ENCODE results near the gene EFS. TPM values are rescaled to one million over a fixed set of nuclear protein-coding genes. Genes with fewer than 3 reads are reported as not detected.

Gene EFS
- total and polyA plus RNA-seq, 2 of the 8 experiments (the other 6 are each of a cell fraction or from before 2014, with no cell fraction given) = 27.8 to 28.6 TPM

DNA sequence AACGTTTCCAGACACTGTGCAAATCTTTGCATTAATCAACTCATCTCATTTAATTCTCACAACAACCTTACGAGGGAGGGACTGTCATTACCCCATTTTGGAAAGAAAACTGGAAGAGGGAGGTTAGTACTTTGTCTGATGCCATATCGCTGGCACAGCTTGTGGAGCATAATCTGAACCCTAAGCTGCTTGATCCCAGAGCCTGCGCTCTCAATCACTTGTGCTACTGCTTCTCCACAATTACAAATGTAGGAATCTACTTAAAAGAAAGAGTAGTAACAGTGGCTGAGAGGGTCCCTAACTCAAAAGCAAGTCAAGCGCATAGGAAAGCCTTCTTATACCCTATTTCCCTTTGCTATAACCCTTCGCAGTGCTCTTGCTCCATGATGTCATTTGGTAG, 3.2 kb downstream of the EFS start:
- Histone ChIP-seq H2AFZ (ENCODE audit: low read length) (no peak overlapping the region), H4K5ac (ENCODE audit: insufficient read length, low read depth, low read length) (no peak overlapping the region), H4K8ac (ENCODE audit: extremely low read depth, insufficient read depth, low read length) (no peak overlapping the region), H2BK5ac (ENCODE audit: low read depth, low read length) (no peak overlapping the region), H3K36me3 (ENCODE audit: control insufficient read depth in 2 of 4, insufficient read depth in 4 of 4, low read length in 3 of 4) (peaks cover 0 to 18% (median 10%) of the 10 kb centered on the region in 4 experiments; a peak in 4 of 8 replicates), H3K23ac (ENCODE audit: insufficient read length) (no peak overlapping the region), H2BK12ac (ENCODE audit: low read depth, low read length) (no peak overlapping the region), H3K18ac (ENCODE audit: extremely low read depth, low read length) (no peak overlapping the region), H2AK5ac (ENCODE audit: low read depth, low read length) (no peak overlapping the region), H3K9me3 (ENCODE audit: insufficient read depth in 2 of 2, low read depth in 1 of 2, low read length in 1 of 2) (no peaks in the 10 kb centered on the region), H3K9ac (replicated peaks in 1 of 4; ENCODE audit: extremely low read depth in 1 of 4, low read depth in 3 of 4, low read length in 3 of 4) (no peak overlapping the region), H3K79me2 (ENCODE audit: control insufficient read depth in 1 of 2, insufficient read depth in 2 of 2, low read length in 2 of 2) (no peaks in the 10 kb centered on the region), H3K56ac (replicated peaks; ENCODE audit: insufficient read length, low read depth, low read length) (no peak overlapping the region), H3K4me2 (ENCODE audit: insufficient read depth in 1 of 2, low read depth in 2 of 2, low read length in 2 of 2) (no peak overlapping the region; a peak in 1 of 4 replicates), H3K14ac (ENCODE audit: insufficient read length) (no peak overlapping the region), H3K4me1 (replicated peaks in 1 of 4; ENCODE audit: control insufficient read depth in 3 of 4, insufficient read depth in 4 of 4, low read length in 3 of 4) (peaks cover 0 to 17% (median 12%) of the 10 kb centered on the region in 4 experiments; a peak in 5 of 7 replicates), H3K23me2 (ENCODE audit: low read depth, low read length) (peaks cover 19% of the 10 kb centered on the region; the same call in 1 of the 2 replicates), H2BK120ac (replicated peaks; ENCODE audit: low read depth, low read length) (no peak overlapping the region), H2BK20ac (ENCODE audit: low read length) (no peak overlapping the region), H4K20me1 (replicated peaks in 1 of 2; ENCODE audit: control insufficient read depth in 1 of 2, insufficient read depth in 2 of 2, low read length in 2 of 2) (peaks cover 8 to 13% of the 10 kb centered on the region in 2 experiments), H4K91ac (replicated peaks; ENCODE audit: insufficient read length, low read length) (no peak overlapping the region), H2BK15ac (ENCODE audit: low read length) (no peak overlapping the region), H3K27ac (ENCODE audit: low read depth, low read length) (no peak overlapping the region), H3K27me3 (replicated peaks in 1 of 4; ENCODE audit: control insufficient read depth in 3 of 4, extremely low read depth in 1 of 4, insufficient read depth in 3 of 4, low read length in 3 of 4) (no peaks in the 10 kb centered on the region; a peak in 1 of 7 replicates), H3K79me1 (ENCODE audit: low read depth, low read length) (no peaks in the 10 kb centered on the region), H3K4ac (replicated peaks; ENCODE audit: insufficient read length, low read depth, low read length) (no peak overlapping the region), H3K4me3 (ENCODE audit: extremely low read depth in 1 of 4, insufficient read depth in 2 of 4, low read depth in 3 of 4, low read length in 4 of 4) (no peak overlapping the region)
- DNase-seq (ENCODE audit: low read depth in 1 of 2, low spot score in 2 of 2) (no peak), FAIRE-seq (no peak)
- TF ChIP-seq RAD21 (IDR thresholded peaks at IDR 0.05 in 1 of 2, conservative IDR thresholded peaks at IDR 0.05 in 1 of 2; ENCODE audit: low read depth in 2 of 2, low read length in 2 of 2) = no peak
- no peak for TF ChIP-seq CEBPB (IDR thresholded peaks at IDR 0.05; ENCODE audit: low read depth, low read length)
- no peak for TF ChIP-seq CBX5 (IDR thresholded peaks at IDR 0.05; ENCODE audit: low read depth, low read length)
- TF ChIP-seq POLR2AphosphoS5 (IDR thresholded peaks at IDR 0.05; ENCODE audit: low read depth, low read length) = no peak
- CTCF ChIA-PET (ENCODE audit: partially characterized antibody) = interaction anchor here (0.8 to 20.9 kb wide), 12 partner anchors 9 to 241 kb away, joined by 3 to 333 read pairs (median 10); partner anchors contain the start of genes BCL2L2, CMTM5, IL25 and PPP1R3E
- 89% methylated on average over 6 of the region's 6 CpGs; no CpG with 5 or more reads in 1 of the 2 experiments for WGBS, 2 experiments (ENCODE audit: extremely low coverage in 1 of 2, insufficient coverage in 1 of 2, insufficient read length in 1 of 2, insufficient replicate concordance in 2 of 2, low coverage in 1 of 2, low lambda C conversion rate in 2 of 2, missing lambda C conversion rate in 1 of 2)
- POLR2A ChIA-PET (ENCODE audit: partially characterized antibody) = interaction anchor here (0.8 to 7.1 kb wide), 4 partner anchors 10 to 40 kb away, joined by 3 to 73 read pairs (median 26); partner anchors contain the start of genes PABPN1 and SLC22A17
